ENCODE results near the gene PLCG1.

- TF ChIP-seq POLR2A (IDR thresholded peaks at IDR 0.05) (no peak), CTCF (IDR thresholded peaks at IDR 0.05) (no peak)
Measured at GRCh38 chr20:41173791-41174341, 36.5 kb downstream of the PLCG1 start.

Measured in transverse colon (tissue), 3 donors.